GM12892 (cell line): ENCODE results near the gene ARPC1B.

Source experiments
- POLR2A ChIP-seq: IDR thresholded peaks from 2 replicates; pipeline ENCODE4 v1.6.1; 2011; ENCODE audit warnings: low read depth, low read length, control low read depth
- POLR2AphosphoS5 ChIP-seq: IDR thresholded peaks from 2 replicates; pipeline ENCODE4 v1.6.1; 2011; ENCODE audit warnings: low read depth, low read length, control low read depth
- TAF1 ChIP-seq: IDR thresholded peaks from 2 replicates; pipeline ENCODE4 v1.6.1; 2011; ENCODE audit warnings: low read depth, mild to moderate bottlenecking, control low read depth, low read length, borderline replicate concordance

GRCh38 chr7:99359465-99360154 lies 14.9 kb upstream of the ARPC1B start:
- TF ChIP-seq POLR2AphosphoS5: no peak
- TF ChIP-seq TAF1: no peak
- no peak for TF ChIP-seq POLR2A
